HepG2 (cell line): ENCODE results near the gene ANXA6. TPM values are rescaled to one million over a fixed set of nuclear protein-coding genes. Genes with fewer than 3 reads are reported as not detected.

ENCODE experiments used
- DPF2 ChIP-seq: sonication (generic); formaldehyde crosslinking; IDR thresholded peaks from 2 replicates; pipeline ENCODE4 v1.4.0; 2020; ENCODE audit warnings: mild to moderate bottlenecking, low read depth, missing genetic modification reagents, borderline replicate concordance
- GABPA ChIP-seq, 2 experiments: IDR thresholded peaks; 2 replicates each; pipeline ENCODE4 v1.6.1; 2011 to 2016; ENCODE audit warnings: low read depth in 2 of 2, low read length in 1 of 2, missing biosample characterization in 1 of 2, missing genetic modification characterization in 1 of 2
- GATAD2A ChIP-seq: IDR thresholded peaks from 2 replicates; pipeline ENCODE4 v1.6.1; 2016
- KDM3A ChIP-seq: IDR thresholded peaks from 2 replicates; pipeline ENCODE4 v1.6.1; 2018; ENCODE audit warnings: low read depth, missing compliant biosample characterization
- RFX1 ChIP-seq: fragments of 450-650 bp; IDR thresholded peaks from 2 replicates; pipeline ENCODE4 v1.6.1; 2017
- SMARCC2 ChIP-seq: fragments of 450-650 bp; IDR thresholded peaks from 2 replicates; pipeline ENCODE4 v1.6.1; 2017; ENCODE audit warnings: antibody characterized with exemption, mild to moderate bottlenecking
- ZBTB25 ChIP-seq: IDR thresholded peaks from 2 replicates; pipeline ENCODE4 v1.6.1; 2018; ENCODE audit warnings: missing genetic modification reagents
- ZBTB40 ChIP-seq, 2 experiments: fragments of 450-650 bp in 1 of 2; sonication (generic) in 1 of 2; formaldehyde crosslinking in 1 of 2; IDR thresholded peaks; 2 replicates each; pipeline versions ENCODE4 v1.6.1 to v1.8.0; 2016 to 2022; ENCODE audit warnings: antibody characterized with exemption in 1 of 2, mild to moderate bottlenecking in 1 of 2, missing genetic modification reagents in 1 of 2
- ZHX1 ChIP-seq: sonication (generic); formaldehyde crosslinking; IDR thresholded peaks from 2 replicates; pipeline ENCODE4 v1.8.1; 2022; ENCODE audit warnings: low read depth, mild to moderate bottlenecking, missing genetic modification reagents
- ZNF296 ChIP-seq: sonication (generic); formaldehyde crosslinking; conservative IDR thresholded peaks from 2 replicates; pipeline ENCODE4 v1.5.0; 2020; ENCODE audit warnings: mild to moderate bottlenecking, missing genetic modification reagents
- ZNF431 ChIP-seq: sonication (generic); formaldehyde crosslinking; IDR thresholded peaks from 2 replicates; pipeline ENCODE4 v1.9.0; 2022; ENCODE audit warnings: missing genetic modification reagents, low read depth, mild to moderate bottlenecking, borderline replicate concordance
- ZNF501 ChIP-seq: sonication (generic); formaldehyde crosslinking; IDR thresholded peaks from 2 replicates; pipeline ENCODE4 v1.5.1; 2020; ENCODE audit warnings: mild to moderate bottlenecking, moderate library complexity, missing genetic modification reagents
- ZNF563 ChIP-seq: sonication (generic); formaldehyde crosslinking; IDR thresholded peaks from 2 replicates; pipeline ENCODE4 v1.8.0; 2022; ENCODE audit warnings: mild to moderate bottlenecking, moderate library complexity, missing genetic modification reagents
- ZNF674 ChIP-seq: sonication (generic); formaldehyde crosslinking; IDR thresholded peaks from 2 replicates; pipeline ENCODE4 v1.5.0; 2020; ENCODE audit warnings: low read depth, mild to moderate bottlenecking, missing genetic modification reagents
- ZNF878 ChIP-seq: sonication (generic); formaldehyde crosslinking; IDR thresholded peaks from 2 replicates; pipeline ENCODE4 v1.8.1; 2023; ENCODE audit warnings: mild to moderate bottlenecking, missing genetic modification reagents, moderate library complexity
- polyA plus RNA-seq, 8 experiments: library from polyadenylated mRNA; depleted of rRNA in 3 of 8; stranded (reverse) in 7 of 8; unstranded in 1 of 8; fragments of >200 nt; fragmentation: Illumina TruSeq in 4 of 8; extraction: Trizol in 4 of 8; gene quantifications; 2 replicates each; pipeline versions ENCODE4 v1.2.1 to v1.2.3, GENCODE V29; 2011 to 2016; ENCODE audit warnings: low read depth in 4 of 8, missing spikeins in 1 of 8, mixed read lengths in 1 of 8; ENCODE audit not compliant: insufficient read depth in 1 of 8
- total RNA-seq, 5 experiments: library from RNA; depleted of rRNA; stranded (reverse); fragments of >200 nt; fragmentation: Illumina TruSeq; extraction: Trizol; gene quantifications; 2 replicates each; pipeline ENCODE4 v1.2.3, GENCODE V29; 2016; ENCODE audit warnings: low read depth in 1 of 5

The ANXA6 gene
- total and polyA plus RNA-seq, 2 of the 13 experiments (the other 11 are each of a cell fraction or from before 2014, with no cell fraction given): 103 to 125 TPM

DNA sequence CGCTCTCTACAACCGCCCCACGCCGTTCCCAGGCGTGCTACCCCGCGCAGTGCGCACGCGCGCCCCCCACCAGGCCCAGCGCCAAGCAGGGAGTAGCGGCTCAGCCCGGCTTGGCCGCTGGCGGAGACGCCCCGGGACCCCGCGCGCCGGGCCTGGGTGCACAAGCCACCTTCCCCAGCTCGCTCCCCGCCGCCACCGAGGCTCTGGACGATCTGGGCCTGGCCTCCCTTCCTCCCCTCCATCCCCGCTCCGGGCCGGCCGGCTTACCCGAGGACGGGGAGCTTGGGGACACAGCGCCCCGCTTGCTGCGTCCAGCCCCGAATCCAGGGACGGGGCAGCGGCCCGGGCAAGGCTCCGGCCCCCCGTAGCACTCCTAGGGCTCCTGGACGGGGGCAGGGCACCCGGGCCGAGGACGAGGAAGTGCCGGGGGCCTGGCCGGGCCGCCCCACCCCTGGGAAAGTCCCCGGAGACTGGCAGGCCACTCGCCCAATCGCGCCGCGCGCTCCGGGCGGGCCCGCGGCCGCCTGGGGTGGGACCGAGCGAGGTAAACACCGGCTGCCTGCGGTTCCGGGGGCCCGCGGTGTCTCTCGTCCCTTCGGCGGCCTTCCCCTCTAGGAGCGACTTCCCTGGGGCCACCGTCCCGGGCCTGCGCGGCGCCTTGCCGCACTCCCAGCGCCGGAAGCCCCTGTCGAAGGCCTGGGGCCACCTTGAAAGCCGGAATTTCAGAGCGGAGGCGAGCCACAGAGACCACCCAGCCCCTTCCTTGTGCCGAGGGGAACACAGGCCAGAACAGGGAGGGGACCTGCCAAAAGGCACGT is 76.8 kb downstream of the ANXA6 start, which contains the start of gene TNIP1 (continued):
- TF ChIP-seq SMARCC2 (no peak), GATAD2A (CRISPR knock-in tag) (0 out of 2 replicates have a peak, but pooled peaks have one; percentile 20), ZNF878 (peak; percentile 55; the same call in 1 of the 2 replicates), ZNF501 (peak; percentile 99), ZHX1 (CRISPR knock-in tag) (no peak), ZNF563 (peak; percentile 68), ZBTB25 (peak; percentile 96; the same call in 1 of the 2 replicates), RFX1 (no peak), GABPA (IDR thresholded peaks at IDR 0.05; ENCODE audit: low read depth, low read length) (peak; percentile 61), GABPA (CRISPR knock-in tag; IDR thresholded peaks at IDR 0.05; ENCODE audit: low read depth) (peak; percentile 74), ZNF674 (CRISPR knock-in tag) (0 out of 2 replicates have a peak, but pooled peaks have one; percentile 28), ZNF431 (peak; percentile 30; the same call in 1 of the 2 replicates), ZBTB40 (IDR thresholded peaks at IDR 0.05) (no peak), ZBTB40 (CRISPR knock-in tag; IDR thresholded peaks at IDR 0.05) (peak; percentile 79; the same call in 1 of the 2 replicates), ZNF296 (peak; percentile 60; the same call in 1 of the 2 replicates), KDM3A (peak; percentile 43; the same call in 1 of the 2 replicates), DPF2 (0 out of 2 replicates have a peak, but pooled peaks have one; percentile 37)
